Pancreas (tissue), 10 donors: ENCODE data around the gene PPP3CB. TPM values are rescaled to one million over a fixed set of nuclear protein-coding genes. Genes with fewer than 3 reads are reported as not detected.

ENCODE experiments used
- ATAC-seq, 4 donors: fragments of 200-7000 bp; cut with Tn5 transposase; one replicate each; pipeline versions ENCODE4 v1.8.0 to v1.9.1; 2020; ENCODE audit warnings: mild to moderate bottlenecking in 4 of 4, moderate library complexity in 4 of 4
- DNase-seq, 6 donors: peaks; one replicate each; pipeline ENCODE4 v3.0.0-alpha.2; 2020
- FAIRE-seq: peaks from 2 replicates; lab custom pipeline; 2012; peaks lifted over from hg19 to GRCh38; lab: Jason Lieb, UNC
- H3K27ac ChIP-seq, 4 donors: fragments of 200-600 bp; sonication (generic); 1 replicate in 3 of 4; 2 replicates in 1 of 4; pipeline versions ENCODE4 v1.5.0 to v1.8.0; 2020
- H3K27me3 ChIP-seq, 4 donors: fragments of 200-600 bp; one replicate each; pipeline ENCODE4 v1.8.0; 2021
- H3K36me3 ChIP-seq, 3 donors: fragments of 200-600 bp; sonication (generic) in 1 of 3; one replicate each; pipeline versions ENCODE4 v1.5.0 to v1.8.0; 2020 to 2021
- H3K4me1 ChIP-seq, 3 donors: fragments of 200-600 bp; one replicate each; pipeline ENCODE4 v1.8.0; 2021
- H3K4me3 ChIP-seq, 4 donors: fragments of 200-600 bp; sonication (generic) in 2 of 4; one replicate each; pipeline versions ENCODE4 v1.5.0 to v1.8.0; 2020 to 2021
- H3K9me3 ChIP-seq, 4 donors: fragments of 200-600 bp; one replicate each; pipeline ENCODE4 v1.8.0; 2021
- CTCF ChIP-seq, 4 donors: fragments of 200-600 bp; sonication (generic) in 3 of 4; IDR thresholded peaks; one replicate each; pipeline versions ENCODE4 v1.5.0 to v1.8.0; 2021; ENCODE audit warnings: antibody characterized with exemption in 4 of 4
- WGBS, 2 donors: extraction: QIAGEN DNeasy Blood & Tissue Kit; methylation state at CpG; one replicate each; pipeline ENCODE4 v1.1.7; 2013; 5-methylcytosine and 5-hydroxymethylcytosine counted together
- intact Hi-C, 3 donors: fragments of 100-400 bp; cut with DNase I; formaldehyde crosslinking; loops; one replicate each; pipeline versions ENCODE4 v1.11.1 to v1.14.2; 2022
- polyA plus RNA-seq, 2 donors: library from polyadenylated mRNA; stranded (reverse); fragments of 200-250 nt; gene quantifications; one replicate each; pipeline ENCODE4 v1.2.3, GENCODE V29; 2013
- total RNA-seq, 6 donors: library from RNA; stranded (reverse); fragmentation: NEBNext Ultra II Directional in 4 of 6; extraction: Animal tissue kit (Norgen Biotek cat#: 25700) in 4 of 6; gene quantifications; one replicate each; pipeline versions ENCODE4 v1.2.1 to v1.2.4, GENCODE V29; 2021 to 2023
- donor health status: healthy with polysubstance abuse.
- donor health status: DM: no; HTN: no; CAD: no; lungs with moderate emphysema.
- donor health status: DM: no; HTN: no; CAD: no.
- donor health status: control.
- donor health status: control.
- donor health status: Bipolar disorder and iron deficiency.
- donor health status: DM: yes; HTN: yes; CAD: no.
- donor health status: DM: no; HTN: no; CAD: no.
- donor health status: DM: no; HTN: no; CAD: no.
- donor health status: DM: yes; HTN: yes; CAD: no.

The PPP3CB gene
- total and polyA plus RNA-seq, 8 donors = 13.6 to 29.9 (median 18.5) TPM

GRCh38 chr10:73408978-73409521 is 86.8 kb downstream of the PPP3CB start:
- Histone ChIP-seq H3K9me3 (no peaks in the 10 kb centered on the region), H3K36me3 (no peaks in the 10 kb centered on the region), H3K4me3 (no peak overlapping the region), H3K27ac (no peak overlapping the region), H3K27me3 (no peaks in the 10 kb centered on the region), H3K4me1 (peaks cover 0 to 10% (median 6%) of the 10 kb centered on the region in 3 donors)
- FAIRE-seq (no peak), DNase-seq (no peak), ATAC-seq (no peak)
- TF ChIP-seq CTCF (IDR thresholded peaks at IDR 0.05) = no peak
- intact Hi-C loops = no loop called here
- 49 to 61% methylated on average over 4 of the region's 4 CpGs for WGBS, 2 donors

GRCh38 chr10:73408061-73408460 is 87.8 kb downstream of the PPP3CB start:
- no peak for DNase-seq
- peaks cover 0 to 10% (median 6%) of the 10 kb centered on the region in 3 donors for H3K4me1 ChIP-seq
- H3K36me3 ChIP-seq = no peaks in the 10 kb centered on the region
- no peak overlapping the region for H3K27ac ChIP-seq
- no peak for TF ChIP-seq CTCF (IDR thresholded peaks at IDR 0.05)
- no peak overlapping the region for H3K4me3 ChIP-seq
- intact Hi-C loops = no loop called here
- 90 to 94% methylated on average over 5 of the region's 5 CpGs for WGBS, 2 donors
- H3K9me3 ChIP-seq = no peaks in the 10 kb centered on the region
- no peak for FAIRE-seq
- no peak for ATAC-seq
- no peaks in the 10 kb centered on the region for H3K27me3 ChIP-seq

- 69 to 74% methylated on average over 1 of the region's 1 CpG for WGBS, 2 donors
Observed at GRCh38 chr10:73407495-73407894, 88.3 kb downstream of the PPP3CB start.

GRCh38 chr10:73406846-73407245 is 89.0 kb downstream of the PPP3CB start:
- H3K4me1 ChIP-seq = peaks cover 0 to 4% (median under 1%) of the 10 kb centered on the region in 3 donors
- no peaks in the 10 kb centered on the region for H3K27me3 ChIP-seq
- FAIRE-seq (no peak), ATAC-seq (no peak), DNase-seq (no peak)
- no peaks in the 10 kb centered on the region for H3K9me3 ChIP-seq
- 73 to 77% methylated on average over 5 of the region's 5 CpGs for WGBS, 2 donors
- H3K4me3 ChIP-seq = no peak overlapping the region
- no peak overlapping the region for H3K27ac ChIP-seq
- H3K36me3 ChIP-seq = no peaks in the 10 kb centered on the region
- TF ChIP-seq CTCF (IDR thresholded peaks at IDR 0.05) = no peak
- intact Hi-C loops = no loop called here

More at GRCh38 chr10:73407495-73407894, 88.3 kb downstream of the PPP3CB start:
- Histone ChIP-seq H3K27me3 (no peaks in the 10 kb centered on the region), H3K36me3 (no peaks in the 10 kb centered on the region), H3K4me3 (no peak overlapping the region), H3K9me3 (no peaks in the 10 kb centered on the region), H3K27ac (no peak overlapping the region), H3K4me1 (peaks cover 0 to 8% (median 6%) of the 10 kb centered on the region in 3 donors)
- DNase-seq (no peak), ATAC-seq (peak in 1 of 4 donors; percentile 41), FAIRE-seq (no peak)
- intact Hi-C loops = no loop called here
- no peak for TF ChIP-seq CTCF (IDR thresholded peaks at IDR 0.05)

GRCh38 chr10:73405556-73405955 is 90.3 kb downstream of the PPP3CB start:
- H3K27ac ChIP-seq = no peak overlapping the region
- WGBS, 2 donors = 91 to 96% methylated on average over 3 of the region's 3 CpGs

More at GRCh38 chr10:73405556-73405955, 90.3 kb downstream of the PPP3CB start:
- Histone ChIP-seq H3K9me3 (no peaks in the 10 kb centered on the region), H3K4me3 (no peak overlapping the region), H3K36me3 (no peaks in the 10 kb centered on the region), H3K27me3 (no peaks in the 10 kb centered on the region), H3K4me1 (peaks cover 0 to 4% (median 0%) of the 10 kb centered on the region in 3 donors)
- no peak for FAIRE-seq
- TF ChIP-seq CTCF (IDR thresholded peaks at IDR 0.05) = no peak
- intact Hi-C loops = no loop called here
- no peak for ATAC-seq
- DNase-seq = no peak
